Liver (tissue), 9 donors: Measurements from ENCODE around the gene KLHL9. TPM values are rescaled to one million over a fixed set of nuclear protein-coding genes. Genes with fewer than 3 reads are reported as not detected.

Experiments
- DNase-seq: peaks from one replicate; pipeline ENCODE4 v3.0.0-alpha.2; 2017; ENCODE audit warnings: low spot score
- H3K27ac ChIP-seq, 2 donors: one replicate each; pipeline ENCODE4 v1.7.0; 2013; ENCODE audit warnings: inconsistent platforms in 2 of 2, low read length in 2 of 2, control low read depth in 1 of 2, low read depth in 1 of 2, mild to moderate bottlenecking in 1 of 2
- H3K27me3 ChIP-seq, 4 donors: one replicate each; pipeline versions ENCODE4 v1.6.1 to v1.7.0; 2013; ENCODE audit warnings: low read length in 3 of 4, inconsistent platforms in 1 of 4, mild to moderate bottlenecking in 1 of 4, moderate library complexity in 1 of 4; ENCODE audit not compliant: control insufficient read depth in 4 of 4, insufficient read depth in 4 of 4
- H3K36me3 ChIP-seq, 4 donors: one replicate each; pipeline versions ENCODE4 v1.6.1 to v1.7.0; 2013; ENCODE audit warnings: low read length in 3 of 4, mild to moderate bottlenecking in 3 of 4, low read depth in 1 of 4, moderate library complexity in 1 of 4; ENCODE audit not compliant: control insufficient read depth in 4 of 4, insufficient read depth in 3 of 4
- H3K4me1 ChIP-seq, 4 donors: one replicate each; pipeline versions ENCODE4 v1.6.1 to v1.7.0; 2013; ENCODE audit warnings: low read length in 3 of 4, mild to moderate bottlenecking in 3 of 4, moderate library complexity in 1 of 4; ENCODE audit not compliant: control insufficient read depth in 4 of 4, insufficient read depth in 4 of 4
- H3K4me3 ChIP-seq, 3 donors: one replicate each; pipeline versions ENCODE4 v1.6.1 to v1.7.0; 2013; ENCODE audit warnings: low read length in 3 of 3, control low read depth in 1 of 3, low read depth in 1 of 3, mild to moderate bottlenecking in 1 of 3
- H3K9ac ChIP-seq, 2 donors: one replicate each; pipeline ENCODE4 v1.7.0; 2013; ENCODE audit warnings: low read length in 2 of 2, mild to moderate bottlenecking in 2 of 2, moderate library complexity in 2 of 2, control low read depth in 1 of 2, low read depth in 1 of 2
- H3K9me3 ChIP-seq, 4 donors: one replicate each; pipeline versions ENCODE4 v1.6.1 to v1.7.0; 2013; ENCODE audit warnings: low read length in 3 of 4; ENCODE audit not compliant: control insufficient read depth in 4 of 4
- ATF3 ChIP-seq: IDR thresholded peaks from 2 replicates; pipeline ENCODE4 v1.6.1; 2016; ENCODE audit warnings: antibody characterized with exemption
- CTCF ChIP-seq: fragments of 150-350 bp; IDR thresholded peaks from 2 replicates; pipeline ENCODE4 v1.5.1; 2017; ENCODE audit warnings: improper control_type of control experiment, low read depth, low read length; ENCODE audit not compliant: missing input control
- EGR1 ChIP-seq, 2 donors: IDR thresholded peaks; 2 replicates each; pipeline ENCODE4 v1.6.1; 2016 to 2018; ENCODE audit warnings: antibody characterized with exemption in 2 of 2, low read depth in 2 of 2
- FOXA1 ChIP-seq: IDR thresholded peaks from 2 replicates; pipeline ENCODE4 v1.6.1; 2016; ENCODE audit warnings: antibody characterized with exemption
- FOXA2 ChIP-seq: IDR thresholded peaks from 2 replicates; pipeline ENCODE4 v1.6.1; 2016; ENCODE audit warnings: antibody characterized with exemption
- GABPA ChIP-seq, 2 donors: IDR thresholded peaks in 1 of 2; conservative IDR thresholded peaks in 1 of 2; 2 replicates each; pipeline ENCODE4 v1.6.1; 2016; ENCODE audit warnings: antibody characterized with exemption in 2 of 2, mild to moderate bottlenecking in 1 of 2, moderate library complexity in 1 of 2
- HNF4A ChIP-seq, 2 donors: conservative IDR thresholded peaks; 2 replicates each; pipeline ENCODE4 v1.6.1; 2016; ENCODE audit warnings: antibody characterized with exemption in 2 of 2, mild to moderate bottlenecking in 2 of 2
- HNF4G ChIP-seq: IDR thresholded peaks from 2 replicates; pipeline ENCODE4 v1.6.1; 2016; ENCODE audit warnings: antibody characterized with exemption
- JUND ChIP-seq, 2 donors: IDR thresholded peaks; 2 replicates each; pipeline ENCODE4 v1.6.1; 2016; ENCODE audit warnings: antibody characterized with exemption in 2 of 2
- MAX ChIP-seq: IDR thresholded peaks from 2 replicates; pipeline ENCODE4 v1.6.1; 2016; ENCODE audit warnings: antibody characterized with exemption
- NR2F2 ChIP-seq: IDR thresholded peaks from 2 replicates; pipeline ENCODE4 v1.6.1; 2016; ENCODE audit warnings: antibody characterized with exemption
- RAD21 ChIP-seq, 2 donors: IDR thresholded peaks; 2 replicates each; pipeline ENCODE4 v1.6.1; 2016; ENCODE audit warnings: antibody characterized with exemption in 2 of 2, mild to moderate bottlenecking in 2 of 2
- REST ChIP-seq: IDR thresholded peaks from 2 replicates; pipeline ENCODE4 v1.6.1; 2016; ENCODE audit warnings: antibody characterized with exemption, mild to moderate bottlenecking
- RXRA ChIP-seq, 2 donors: IDR thresholded peaks; 2 replicates each; pipeline ENCODE4 v1.6.1; 2017 to 2018; ENCODE audit warnings: antibody characterized with exemption in 2 of 2, mild to moderate bottlenecking in 1 of 2
- SP1 ChIP-seq: IDR thresholded peaks from 2 replicates; pipeline ENCODE4 v1.6.1; 2018; ENCODE audit warnings: antibody characterized with exemption, mild to moderate bottlenecking
- TAF1 ChIP-seq: conservative IDR thresholded peaks from 2 replicates; pipeline ENCODE4 v1.6.1; 2016; ENCODE audit warnings: antibody characterized with exemption, mild to moderate bottlenecking
- YY1 ChIP-seq: IDR thresholded peaks from 2 replicates; pipeline ENCODE4 v1.6.1; 2016; ENCODE audit warnings: antibody characterized with exemption, mild to moderate bottlenecking
- ZBTB33 ChIP-seq: IDR thresholded peaks from 2 replicates; pipeline ENCODE4 v1.6.1; 2016; ENCODE audit warnings: antibody characterized with exemption
- WGBS: extraction: QIAGEN DNeasy Blood & Tissue Kit; methylation state at CpG from one replicate; pipeline ENCODE4 v1.1.7; 2013; 5-methylcytosine and 5-hydroxymethylcytosine counted together
- polyA plus RNA-seq, 2 donors: library from polyadenylated mRNA; stranded (reverse) in 1 of 2; unstranded in 1 of 2; fragments of 200-250 nt in 1 of 2; fragments of >200 nt in 1 of 2; fragmentation: Nextera tagmentation in 1 of 2; extraction: Ambion mirVana in 1 of 2; gene quantifications; one replicate each; pipeline versions ENCODE4 v1.2.1 to v1.2.3, GENCODE V29; 2013 to 2015
- total RNA-seq, 2 donors: library from RNA; depleted of rRNA; stranded (reverse); fragments of >200 nt; gene quantifications; one replicate each; pipeline ENCODE4 v1.2.3, GENCODE V29; 2014
- donor health status: healthy.
- donor health status: healthy.
- donor health status: healthy.
- donor health status: healthy.
- donor health status: healthy.

KLHL9 gene
- total and polyA plus RNA-seq, 4 donors = 5.6 to 14.5 (median 9.8) TPM

- Histone ChIP-seq H3K4me1 (peaks cover 1 to 34% (median 22%) of the 10 kb centered on the region in 4 donors), H3K27me3 (no peaks in the 10 kb centered on the region), H3K9me3 (no peaks in the 10 kb centered on the region), H3K9ac (no peak overlapping the region), H3K36me3 (no peaks in the 10 kb centered on the region), H3K4me3 (no peak overlapping the region), H3K27ac (no peak overlapping the region)
- 69% methylated on average over 5 of the region's 5 CpGs for WGBS
- no peak for TF ChIP-seq ZBTB33
- no peak for TF ChIP-seq HNF4A (conservative IDR thresholded peaks at IDR 0.05)
- no peak for TF ChIP-seq EGR1 (IDR thresholded peaks at IDR 0.05; ENCODE audit: low read depth in 2 of 2)
- TF ChIP-seq NR2F2 = no peak
- no peak for TF ChIP-seq GABPA (IDR thresholded peaks at IDR 0.05 in 1 of 2, conservative IDR thresholded peaks at IDR 0.05 in 1 of 2)
- TF ChIP-seq JUND (IDR thresholded peaks at IDR 0.05) = no peak
- TF ChIP-seq CTCF = no peak
- no peak for TF ChIP-seq FOXA2
- TF ChIP-seq SP1 = no peak
- TF ChIP-seq FOXA1 = no peak
- TF ChIP-seq RXRA (IDR thresholded peaks at IDR 0.05) = no peak
- TF ChIP-seq YY1 = no peak
- no peak for TF ChIP-seq HNF4G
- TF ChIP-seq RAD21 (IDR thresholded peaks at IDR 0.05) = no peak
- no peak for TF ChIP-seq TAF1
- no peak for TF ChIP-seq ATF3
- no peak for TF ChIP-seq REST
- no peak for TF ChIP-seq MAX
- DNase-seq = no peak
Observed at GRCh38 chr9:21331676-21332402, 3.4 kb downstream of the KLHL9 start.
